ENCODE data around the gene PLA2G4D. TPM values are rescaled to one million over a fixed set of nuclear protein-coding genes. Genes with fewer than 3 reads are reported as not detected.

The PLA2G4D gene
- total RNA-seq: not detected in 2 replicates

GRCh38 chr15:42094512-42094963 is at the start of gene PLA2G4D:
PLA2G4D (minus strand) TSS chr15:42094562; CDS start chr15:42094459, 103 bp downstream.

GRCh38 chr15:42020713-42021273 is 73.6 kb downstream of the PLA2G4D start, which contains the start of gene PLA2G4E:
PLA2G4E (minus strand) TSS chr15:42021042; CDS start chr15:42021030, 12 bp downstream.

Other genes with a start within 250 kb of the PLA2G4D start
- 0.44 and 2.4 TPM in 2 replicates for gene SPTBN5, start 200.5 kb downstream of the PLA2G4D start, total RNA-seq
- 14.7 and 60.0 TPM in 2 replicates for gene EHD4, start 122.0 kb downstream of the PLA2G4D start, total RNA-seq
- gene PLA2G4E, start 73.5 kb downstream of the PLA2G4D start, total RNA-seq: not detected in 2 replicates
- not detected in 2 replicates for gene PLA2G4F, start 62.1 kb upstream of the PLA2G4D start, total RNA-seq
- gene VPS39, start 113.7 kb upstream of the PLA2G4D start, total RNA-seq: 53.0 and 66.7 TPM in 2 replicates
- gene GANC, start 178.6 kb upstream of the PLA2G4D start, total RNA-seq: 13.1 and 24.5 TPM in 2 replicates
- 67.4 and 84.3 TPM in 2 replicates for gene TMEM87A, start 178.9 kb upstream of the PLA2G4D start, total RNA-seq